MCF 10A (cell line): ENCODE data around the gene SF3B1. TPM values are rescaled to one million over a fixed set of nuclear protein-coding genes. Genes with fewer than 3 reads are reported as not detected.
"Not testable (repeated sequence)": the region's sequence is repeated elsewhere in the genome, so short reads cannot be mapped to it uniquely, and the experiment has no call there.

Experiments used
- BruUV-seq: library from RNA; stranded (reverse); fragments of 400-500 nt; replicated peaks from 2 replicates; lab custom pipeline; 2021; lab: Mats Ljungman, UMichigan
- CTCF ChIA-PET: fragments of 300-600 bp; sonication (Branson Sonifier 250); formaldehyde crosslinking; extraction: SDS; loops from one replicate; lab custom pipeline; 2021; ENCODE audit warnings: antibody characterized with exemption, inconsistent platforms; lab: Yijun Ruan, JAX
- POLR2A ChIA-PET: fragments of 300-600, 350-650 bp; sonication (Branson Sonifier 250); formaldehyde crosslinking; extraction: SDS; loops from one replicate; lab custom pipeline; 2020; ENCODE audit warnings: antibody characterized with exemption, inconsistent platforms; lab: Yijun Ruan, JAX
- DNase-seq: peaks from one replicate; pipeline ENCODE4 v3.0.0-alpha.2; 2018; ENCODE audit not compliant: unreplicated experiment
- H3K27ac Mint-ChIP-seq: one replicate; pipeline ENCODE4 v1.8.0; 2022; ENCODE audit warnings: mild to moderate bottlenecking, low read depth, mixed read lengths; ENCODE audit not compliant: unreplicated experiment
- H3K27me3 Mint-ChIP-seq: one replicate; pipeline ENCODE4 v1.8.0; 2022; ENCODE audit warnings: mixed read lengths; ENCODE audit not compliant: insufficient read depth, unreplicated experiment
- H3K36me3 Mint-ChIP-seq: one replicate; pipeline ENCODE4 v1.8.0; 2022; ENCODE audit warnings: mild to moderate bottlenecking, moderate library complexity, mixed read lengths; ENCODE audit not compliant: insufficient read depth, unreplicated experiment
- H3K4me1 Mint-ChIP-seq: one replicate; pipeline ENCODE4 v1.8.0; 2022; ENCODE audit warnings: mixed read lengths; ENCODE audit not compliant: insufficient read depth, unreplicated experiment
- H3K4me3 Mint-ChIP-seq: one replicate; pipeline ENCODE4 v1.8.0; 2022; ENCODE audit warnings: mild to moderate bottlenecking, moderate library complexity, mixed read lengths; ENCODE audit not compliant: unreplicated experiment
- H3K9me3 Mint-ChIP-seq: one replicate; pipeline ENCODE4 v1.8.0; 2022; ENCODE audit warnings: mixed read lengths; ENCODE audit not compliant: unreplicated experiment
- CTCF ChIP-seq: fragments of 200-600 bp; IDR thresholded peaks from one replicate; pipeline ENCODE4 v1.8.0; 2022; ENCODE audit warnings: antibody characterized with exemption, mild to moderate bottlenecking; ENCODE audit not compliant: unreplicated experiment
- intact Hi-C: fragments of 100-400 bp; cut with micrococcal nuclease; formaldehyde crosslinking; loops from 2 replicates; pipeline ENCODE4 v1.14.1; 2022
- total RNA-seq: library from RNA; stranded (reverse); gene quantifications from 2 replicates; pipeline ENCODE4 v1.2.3, GENCODE V29; 2022

SF3B1 gene
- total RNA-seq, 1 experiment from 2014 or later = 179 TPM

DNA sequence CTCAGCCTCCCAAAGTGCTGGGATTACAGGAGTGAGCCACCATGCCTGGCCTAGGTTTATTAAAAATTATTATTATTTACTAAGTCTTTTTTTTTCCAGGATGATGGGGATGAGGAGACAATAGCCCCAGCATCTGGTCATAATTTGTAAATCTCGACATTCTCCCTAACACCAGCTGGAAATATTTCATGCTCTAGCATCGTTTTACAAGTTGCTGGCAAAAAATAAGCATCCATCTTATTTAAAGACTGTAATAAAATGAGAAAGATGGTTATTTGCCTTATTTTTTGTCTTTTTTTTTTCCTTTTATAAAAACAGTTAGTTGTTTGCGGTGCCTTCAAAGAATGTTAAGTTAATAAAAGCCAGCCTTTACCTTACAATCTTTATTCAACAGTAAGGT, 56.7 kb downstream of the SF3B1 start:
- H3K9me3 Mint-ChIP-seq = no peaks in the 10 kb centered on the region
- no TSS peak for BruUV-seq
- DNase-seq = no peak
- ChIA-PET CTCF (interaction anchor here (0.5 to 5.5 kb wide), 26 partner anchors 9 to 1373 kb away, joined by 3 to 60 read pairs (median 4); no protein-coding TSS in a partner anchor), POLR2A (interaction anchor here (0.8 to 1.2 kb wide), 3 partner anchors 57 to 187 kb away, joined by 3 to 4 read pairs (median 3); no protein-coding TSS in a partner anchor)
- no peaks in the 10 kb centered on the region for H3K36me3 Mint-ChIP-seq
- H3K4me1 Mint-ChIP-seq = peaks cover 16% of the 10 kb centered on the region
- intact Hi-C loops = loop anchor here (1.0 to 5.0 kb wide), 4 partner anchors 66 to 527 kb away; partner anchors contain the start of gene ANKRD44
- no peak overlapping the region for H3K27ac Mint-ChIP-seq
- no peak for TF ChIP-seq CTCF
- H3K4me3 Mint-ChIP-seq = no peak overlapping the region
- H3K27me3 Mint-ChIP-seq = peaks cover 12% of the 10 kb centered on the region

GRCh38 chr2:197377670-197378069, 57.2 kb downstream of the SF3B1 start:
- intact Hi-C loops = loop anchor here (1.0 to 5.0 kb wide), 4 partner anchors 65 to 527 kb away; partner anchors contain the start of gene ANKRD44
- peaks cover 16% of the 10 kb centered on the region for H3K4me1 Mint-ChIP-seq
- TF ChIP-seq CTCF = no peak
- DNase-seq = no peak
- BruUV-seq = no TSS peak
- no peak overlapping the region for H3K4me3 Mint-ChIP-seq
- POLR2A ChIA-PET = interaction anchor here (0.9 to 1.2 kb wide), 2 partner anchors 66 to 187 kb away, joined by 3 to 4 read pairs; no protein-coding TSS in a partner anchor
- CTCF ChIA-PET = interaction anchor here (0.5 to 5.5 kb wide), 26 partner anchors 9 to 1372 kb away, joined by 3 to 60 read pairs (median 4); no protein-coding TSS in a partner anchor
- no peaks in the 10 kb centered on the region for H3K9me3 Mint-ChIP-seq
- H3K27ac Mint-ChIP-seq = no peak overlapping the region
- peaks cover 12% of the 10 kb centered on the region for H3K27me3 Mint-ChIP-seq
- no peaks in the 10 kb centered on the region for H3K36me3 Mint-ChIP-seq

- no peaks in the 10 kb centered on the region for H3K9me3 Mint-ChIP-seq
Observed at GRCh38 chr2:197372592-197372991, 62.2 kb downstream of the SF3B1 start.

DNA sequence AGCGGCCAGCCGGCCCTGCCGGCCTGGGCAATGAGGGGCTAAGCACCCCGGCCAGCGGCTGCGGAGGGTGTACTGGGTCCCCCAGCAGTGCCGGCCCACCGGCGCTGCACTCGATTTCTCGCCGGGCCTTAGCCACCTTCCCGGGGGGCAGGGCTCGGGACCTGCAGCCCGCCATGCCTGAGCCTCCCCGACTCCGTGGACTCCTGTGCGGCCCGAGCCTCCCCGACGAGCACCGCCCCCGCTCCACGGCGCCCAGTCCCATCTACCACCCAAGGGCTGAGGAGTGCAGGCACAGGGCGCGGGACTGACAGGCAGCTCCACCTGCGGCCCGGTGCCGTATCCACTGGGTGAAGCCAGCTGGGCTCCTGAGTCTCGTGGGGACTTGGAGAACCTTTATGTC, 64.2 kb downstream of the SF3B1 start:
- POLR2A ChIA-PET = interaction anchor here (0.5 kb wide), 1 partner anchor 448 kb away, joined by 3 read pairs; no protein-coding TSS in a partner anchor
- H3K36me3 Mint-ChIP-seq, H3K27ac Mint-ChIP-seq, H3K27me3 Mint-ChIP-seq, BruUV-seq, H3K4me1 Mint-ChIP-seq, DNase-seq, H3K9me3 Mint-ChIP-seq, intact Hi-C loops, H3K4me3 Mint-ChIP-seq: not testable (repeated sequence)
- CTCF ChIA-PET = interaction anchor here (1.1 kb wide), 1 partner anchor 387 kb away, joined by 4 read pairs; no protein-coding TSS in a partner anchor

More at GRCh38 chr2:197372592-197372991, 62.2 kb downstream of the SF3B1 start:
- Mint-ChIP-seq H3K4me3 (no peak overlapping the region), H3K27ac (no peak overlapping the region), H3K27me3 (no peaks in the 10 kb centered on the region), H3K4me1 (no peaks in the 10 kb centered on the region), H3K36me3 (no peaks in the 10 kb centered on the region)
- POLR2A ChIA-PET = interaction anchor here (0.6 kb wide), 1 partner anchor 534 kb away, joined by 3 read pairs; no protein-coding TSS in a partner anchor
- CTCF ChIA-PET = interaction anchor here (0.5 to 5.4 kb wide), 5 partner anchors 55 to 429 kb away, joined by 3 to 32 read pairs (median 3); no protein-coding TSS in a partner anchor
- TF ChIP-seq CTCF = no peak
- intact Hi-C loops = no loop called here
- no TSS peak for BruUV-seq
- no peak for DNase-seq
